NCI-H748 treated with DMSO at 0.1 percent for 48 hours (cell line): ENCODE measurements around the gene QKI.
"Not testable (repeated sequence)": the region's sequence is repeated elsewhere in the genome, so short reads cannot be mapped to it uniquely, and the experiment has no call there.

ENCODE experiments used
- DNase-seq: peaks from one replicate; lab custom pipeline; 2025; lab: John Stamatoyannopoulos, UW

Gene QKI

GRCh38 chr6:163414117-163414945, at the start of gene QKI:
Gene QKI (plus strand): TSS chr6:163414718. CDS start chr6:163415194, 476 bp downstream.
- peak; percentile 11 for DNase-seq

DNA sequence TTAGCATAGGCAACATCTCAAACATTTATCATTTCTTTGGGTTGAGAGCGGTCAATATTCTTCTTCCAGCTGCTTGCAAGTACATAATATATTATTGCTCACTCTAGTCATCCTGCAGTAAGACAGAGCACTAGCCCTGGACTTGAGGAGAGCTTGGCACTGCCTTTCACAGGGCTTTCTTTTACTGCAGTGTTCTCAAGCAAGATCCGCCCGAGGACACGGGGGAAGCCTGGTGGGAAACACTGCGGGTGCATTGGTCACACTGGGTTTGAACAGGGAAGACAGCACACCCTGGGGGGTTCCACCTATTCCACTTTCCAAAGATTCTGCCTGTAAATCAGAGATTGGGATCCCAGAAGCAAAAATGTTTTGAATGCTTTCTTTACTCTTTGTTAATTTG, 48.2 kb upstream of the QKI start:
- DNase-seq: no peak

DNA sequence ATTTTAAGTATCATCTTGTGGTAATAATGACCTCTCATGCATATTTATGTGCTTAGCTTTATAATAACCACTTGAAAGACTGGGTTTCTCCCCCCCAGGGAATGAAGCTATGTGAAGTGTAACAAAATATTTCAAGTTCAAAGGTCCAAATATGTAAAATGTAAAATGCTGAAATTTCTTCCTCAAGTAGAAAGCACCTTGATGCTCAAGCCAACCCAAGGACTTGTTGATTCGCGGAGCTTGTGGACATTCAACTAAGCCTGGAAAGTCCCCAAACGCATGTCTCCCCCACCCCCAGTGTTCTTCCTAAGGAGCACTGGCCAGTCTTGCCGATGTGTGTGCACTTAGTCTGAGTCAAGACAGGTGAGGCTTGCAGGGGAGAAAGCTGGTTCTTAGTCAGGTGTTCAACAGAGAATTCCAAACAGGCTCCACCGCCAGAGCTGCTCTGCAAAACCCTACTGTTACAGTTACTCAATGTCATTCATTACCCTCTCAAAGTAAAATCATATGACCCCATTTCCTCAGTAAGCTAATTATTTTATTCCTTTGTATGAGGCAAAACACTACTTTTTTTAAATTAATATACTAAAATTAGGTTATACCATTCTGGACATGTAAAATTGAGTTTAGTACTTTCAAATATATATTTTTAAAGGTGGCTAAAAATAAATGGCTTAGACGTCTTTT, 46.9 kb upstream of the QKI start:
- DNase-seq: no peak

- DNase-seq: no peak
These were observed 45.4 kb upstream of the QKI start for GRCh38 chr6:163369141-163369540.

GRCh38 chr6:163369628-163370365, 44.7 kb upstream of the QKI start:
- no peak for DNase-seq

- no peak for DNase-seq
These were observed 43.9 kb upstream of the QKI start for GRCh38 chr6:163370464-163371117.

GRCh38 chr6:163371129-163371528, 43.4 kb upstream of the QKI start:
- no peak for DNase-seq

GRCh38 chr6:163373240-163373639, 41.3 kb upstream of the QKI start:
- DNase-seq: no peak

GRCh38 chr6:163375361-163375760, 39.2 kb upstream of the QKI start:
- DNase-seq: no peak

GRCh38 chr6:163376187-163376586, 38.3 kb upstream of the QKI start:
- no peak for DNase-seq

- no peak for DNase-seq
These were observed 37.0 kb upstream of the QKI start for GRCh38 chr6:163377561-163377960.

- no peak for DNase-seq
These were observed 34.3 kb upstream of the QKI start for GRCh38 chr6:163380216-163380615.

DNA sequence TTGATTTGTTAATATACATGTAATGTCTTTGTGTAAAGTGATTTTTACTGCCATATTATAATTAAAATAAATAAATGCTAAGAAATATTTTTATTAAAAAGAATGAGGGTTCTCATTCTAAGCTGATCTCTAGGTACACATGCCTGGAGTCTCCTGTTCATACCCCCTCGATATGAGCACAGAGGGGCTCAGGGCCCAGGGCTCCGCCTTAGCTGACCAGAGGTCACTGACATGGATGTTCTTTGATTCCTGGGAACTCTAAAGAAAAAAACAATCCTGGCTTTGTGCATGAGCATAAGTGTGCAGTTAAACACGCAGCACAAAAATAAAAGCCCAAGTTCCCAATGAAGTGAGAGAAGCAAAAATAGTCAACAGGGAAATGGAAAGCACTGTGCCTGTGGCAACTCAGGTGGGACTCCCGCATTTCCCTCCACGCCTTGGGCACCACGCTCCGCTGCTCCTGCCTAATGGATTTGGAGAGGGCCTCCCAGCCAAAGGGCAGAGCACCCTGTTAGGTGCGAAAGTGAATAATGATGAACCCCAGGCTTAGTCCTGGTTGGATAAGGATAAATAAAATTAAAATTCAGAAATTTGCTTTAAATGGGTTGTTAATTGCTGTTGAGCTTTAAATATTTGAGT, 33.3 kb upstream of the QKI start:
- no peak for DNase-seq

DNA sequence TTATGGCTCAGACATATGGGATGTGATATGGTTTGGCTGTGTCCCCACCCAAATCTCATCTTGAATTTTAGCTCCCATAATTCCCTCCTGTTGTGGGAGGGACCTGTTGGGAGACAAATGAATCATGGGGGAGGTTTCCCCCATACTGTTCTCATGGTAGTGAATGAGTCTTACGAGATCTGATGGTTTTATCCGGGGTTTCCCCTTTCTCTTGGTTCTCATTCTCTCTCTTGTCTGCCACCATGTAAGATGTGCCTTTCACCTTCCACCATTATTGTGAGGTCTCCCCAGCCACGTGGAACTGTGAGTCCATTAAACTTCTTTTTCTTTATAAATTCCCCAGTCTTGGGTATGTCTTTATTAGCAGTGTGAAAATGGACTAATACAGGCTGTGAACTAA, 31.1 kb upstream of the QKI start:
- not testable (repeated sequence) for DNase-seq

DNA sequence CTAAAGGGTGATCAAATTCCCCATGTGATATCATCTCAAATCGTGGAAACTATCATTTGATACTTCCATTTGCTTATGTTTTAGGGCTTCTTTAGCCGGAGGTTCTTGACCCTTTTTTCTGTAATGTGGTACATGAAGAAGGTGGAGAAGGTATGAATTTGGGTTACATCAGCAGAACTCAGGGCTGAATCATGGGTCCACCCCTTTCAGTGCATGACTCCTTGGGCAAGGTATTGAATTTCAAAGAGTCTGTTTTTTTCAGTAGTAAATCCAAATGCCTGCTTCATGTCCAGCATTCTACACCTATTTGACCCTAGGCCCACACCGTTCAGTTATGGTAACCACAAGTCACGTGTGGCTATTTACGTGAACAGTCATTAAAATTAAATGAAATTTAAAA, 30.6 kb upstream of the QKI start:
- no peak for DNase-seq

DNA sequence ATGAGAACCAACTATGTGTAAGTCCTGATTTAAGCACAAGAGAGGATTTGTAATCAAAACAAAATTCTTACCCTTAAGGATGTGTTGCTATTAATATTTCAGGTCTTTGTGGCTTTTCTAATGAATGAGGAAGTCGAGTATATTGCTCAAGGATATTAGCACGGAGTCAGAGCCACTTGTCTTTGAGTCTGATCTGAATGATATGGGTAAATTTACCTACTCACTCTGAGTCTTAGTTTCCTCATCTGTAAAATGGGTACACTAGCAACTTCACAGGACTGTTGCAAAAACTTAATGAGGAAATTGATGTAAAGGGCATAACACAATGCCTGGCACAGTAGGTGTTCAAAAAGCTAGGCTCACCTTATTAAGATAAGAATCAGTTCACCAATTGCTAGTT, 30.0 kb upstream of the QKI start:
- DNase-seq: no peak

DNA sequence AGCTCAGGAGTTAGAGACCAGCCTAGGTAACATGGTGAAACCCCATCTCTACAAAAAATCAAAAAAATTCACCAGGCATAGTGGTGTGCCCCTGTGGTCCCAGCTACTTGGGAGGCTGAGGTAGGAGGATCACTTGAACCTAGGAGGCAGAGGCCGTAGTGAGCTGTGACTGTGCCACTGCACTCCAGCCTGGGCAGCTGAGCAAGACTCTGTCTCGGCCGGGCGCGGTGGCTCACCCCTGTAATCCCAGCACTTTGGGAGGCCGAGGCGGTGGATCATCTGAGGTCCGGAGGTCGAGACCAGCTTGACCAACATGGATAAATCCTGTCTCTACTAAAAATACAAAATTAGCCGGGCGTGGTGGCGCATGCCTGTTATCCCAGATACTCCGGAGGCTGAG, 29.0 kb upstream of the QKI start:
- DNase-seq: not testable (repeated sequence)

DNA sequence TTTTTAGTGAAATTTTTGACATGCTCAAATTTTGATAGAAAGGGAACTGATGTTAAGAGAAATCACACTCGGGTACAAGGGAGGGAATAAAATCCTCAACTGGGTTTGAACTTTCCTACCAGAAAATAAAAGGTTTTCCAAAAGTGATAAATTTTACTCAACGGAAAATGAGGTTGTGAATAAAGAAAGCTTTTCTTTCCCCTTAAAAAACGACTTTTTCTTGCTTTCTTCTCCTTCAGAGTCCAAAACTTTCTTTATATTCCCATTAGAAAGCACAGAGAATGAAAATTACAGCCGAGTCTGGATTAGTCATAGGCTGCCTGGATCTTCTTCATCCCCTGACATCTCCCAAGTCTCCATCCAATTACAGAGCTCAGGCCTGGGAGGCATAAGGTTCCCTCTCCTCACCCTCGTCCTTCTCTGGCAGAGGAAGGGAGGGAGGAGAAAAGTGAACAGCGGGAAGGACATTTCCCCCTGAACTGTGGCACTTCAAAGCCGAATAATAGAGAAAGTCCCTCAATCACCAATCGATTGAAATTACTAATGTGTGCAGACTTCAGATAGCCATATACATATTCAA, 28.1 kb upstream of the QKI start:
- DNase-seq: no peak

DNA sequence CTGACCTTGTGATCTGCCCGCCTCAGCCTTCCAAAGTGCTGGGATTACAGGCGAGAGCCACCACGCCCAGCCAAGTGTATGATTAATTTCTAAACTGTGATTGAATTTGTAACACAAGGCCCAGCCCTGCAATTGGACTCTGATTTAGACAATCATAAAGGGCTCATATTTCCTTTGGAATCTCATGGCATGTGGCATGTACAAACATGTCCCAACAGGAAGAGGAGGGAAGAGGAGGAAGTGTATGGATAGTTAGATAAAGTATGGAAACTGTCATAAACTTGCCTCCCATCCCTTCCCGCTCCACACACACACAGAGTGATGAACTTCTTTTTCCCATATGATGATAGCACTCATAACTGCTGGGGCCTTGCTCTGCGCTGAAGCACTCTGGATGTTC, 27.2 kb upstream of the QKI start:
- no peak for DNase-seq

DNA sequence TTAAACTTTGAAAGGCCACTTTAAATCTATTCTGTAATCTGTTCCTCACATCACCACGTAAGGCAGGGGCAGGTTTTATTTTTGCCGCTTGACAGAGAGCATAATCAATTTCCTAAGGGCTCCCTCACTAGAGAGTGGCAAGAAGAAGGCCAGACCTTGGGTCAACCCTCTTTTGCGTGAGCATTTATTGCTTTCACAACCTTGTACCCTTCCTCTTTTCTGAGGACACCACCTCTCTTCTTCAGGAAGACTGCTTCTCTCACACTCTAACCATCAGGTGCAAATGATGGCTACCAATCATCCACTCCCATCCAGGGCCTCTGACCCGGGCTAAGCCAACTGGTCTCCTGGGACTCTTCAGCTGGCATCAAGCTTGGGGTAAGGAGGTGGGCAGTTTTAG, 25.2 kb upstream of the QKI start:
- DNase-seq: no peak

GRCh38 chr6:163390770-163391169, 23.7 kb upstream of the QKI start:
- no peak for DNase-seq
